K562 (cell line): ENCODE results near the gene UQCR11. TPM values are rescaled to one million over a fixed set of nuclear protein-coding genes. Genes with fewer than 3 reads are reported as not detected.

Experiments
- CHD1 ChIP-seq: fragments of 200-600 bp; sonication (generic); IDR thresholded peaks from one replicate; pipeline ENCODE4 v1.6.1; 2012; ENCODE audit warnings: mild to moderate bottlenecking, moderate library complexity, low read length, inconsistent platforms
- LCOR ChIP-seq: sonication (generic); formaldehyde crosslinking; IDR thresholded peaks from 2 replicates; pipeline ENCODE4 v1.8.0; 2022; ENCODE audit warnings: mild to moderate bottlenecking, missing genetic modification reagents
- NFRKB ChIP-seq: fragments of 450-650 bp; IDR thresholded peaks from 2 replicates; pipeline ENCODE4 v1.6.1; 2016; ENCODE audit warnings: low read depth
- POLR2A ChIP-seq: fragments of 450-650 bp; conservative IDR thresholded peaks from 2 replicates; pipeline ENCODE4 v1.6.1; 2016
- RNF219 ChIP-seq: fragments of 250-450 bp; sonication (Bioruptor Pico); IDR thresholded peaks from 2 replicates; pipeline ENCODE4 v1.5.0; 2022; ENCODE audit warnings: mild to moderate bottlenecking
- RREB1 ChIP-seq: fragments of 250-450 bp; sonication (Bioruptor Pico); IDR thresholded peaks from 2 replicates; pipeline ENCODE4 v1.4.0; 2020
- TRIM25 ChIP-seq: fragments of 450-650 bp; IDR thresholded peaks from 2 replicates; pipeline ENCODE4 v1.7.0; 2016; ENCODE audit warnings: borderline replicate concordance
- ZBTB26 ChIP-seq: fragments of 450-650 bp; formaldehyde crosslinking; IDR thresholded peaks from 2 replicates; pipeline ENCODE4 v1.4.0; 2022; ENCODE audit warnings: missing genetic modification characterization
- ZNF586 ChIP-seq: fragments of 450-650 bp; formaldehyde crosslinking; conservative IDR thresholded peaks from 2 replicates; pipeline ENCODE4 v1.4.0; 2020; ENCODE audit warnings: mild to moderate bottlenecking, moderate library complexity
- polyA plus RNA-seq, 8 experiments: library from polyadenylated mRNA; depleted of rRNA in 4 of 8; stranded (reverse) in 5 of 8; unstranded in 3 of 8; fragments of >200 nt; fragmentation: Nextera tagmentation in 2 of 8; fragmentation: Illumina TruSeq in 1 of 8; extraction: Ambion mirVana in 2 of 8; extraction: Trizol in 1 of 8; gene quantifications; 2 replicates each; pipeline versions ENCODE4 v1.2.1 to v1.2.3, GENCODE V29; 2011 to 2014; ENCODE audit warnings: inconsistent platforms in 1 of 8, missing spikeins in 1 of 8
- total RNA-seq, 7 experiments: library from RNA; depleted of rRNA in 6 of 7; stranded (reverse); fragments of >200 nt in 6 of 7; fragmentation: Illumina TruSeq in 2 of 7; extraction: Trizol in 2 of 7; gene quantifications; 2 replicates each; pipeline versions ENCODE4 v1.2.1 to v1.2.3, GENCODE V29; 2011 to 2021; ENCODE audit warnings: low replicate concordance in 1 of 7

The UQCR11 gene
- total and polyA plus RNA-seq, 9 of the 15 experiments (the other 6 are each of a cell fraction or from before 2014, with no cell fraction given) = 57.6 to 394 (median 259) TPM

- peak; percentile 47; the same call in 1 of the 2 replicates for TF ChIP-seq RREB1 (CRISPR knock-in tag)
- 0 out of 2 replicates have a peak, but pooled peaks have one; percentile 11 for TF ChIP-seq TRIM25
- peak; percentile 84 for TF ChIP-seq CHD1
- peak; percentile 34; the same call in 1 of the 2 replicates for TF ChIP-seq NFRKB
- TF ChIP-seq ZBTB26 (CRISPR knock-in tag) = no peak
- TF ChIP-seq ZNF586 (CRISPR knock-in tag) = 0 out of 2 replicates have a peak, but pooled peaks have one; percentile 34
- no peak for TF ChIP-seq RNF219
- TF ChIP-seq LCOR = 0 out of 2 replicates have a peak, but pooled peaks have one; percentile 20
- TF ChIP-seq POLR2A = peak; percentile 4; the same call in 1 of the 2 replicates
These were observed 13.7 kb downstream of the UQCR11 start (continued) for GRCh38 chr19:1591421-1592023.
